Stimulated activated CD4-positive, alpha-beta T cell treated with anti-CD3 and anti-CD28 coated beads, Interleukin-2, amount 100 ng/mL, for 48 hours (primary cell): ENCODE measurements around the gene TRAF3IP3.
A peak's percentile ranks its signal among the peaks of the same experiment; 100 is the strongest.

Experiments used
- DNase-seq, 2 donors: peaks; one replicate each; pipeline ENCODE4 v3.0.0-alpha.2; 2020

TRAF3IP3 gene

GRCh38 chr1:209738270-209738669 is 17.6 kb upstream of the TRAF3IP3 start:
- DNase-seq = no peak

- no peak for DNase-seq
Measured at GRCh38 chr1:209741193-209741592, 14.7 kb upstream of the TRAF3IP3 start.

GRCh38 chr1:209741889-209742288 is 14.0 kb upstream of the TRAF3IP3 start:
- no peak for DNase-seq

GRCh38 chr1:209742409-209743144 is 13.3 kb upstream of the TRAF3IP3 start:
- DNase-seq = no peak

- no peak for DNase-seq
Measured at GRCh38 chr1:209743145-209743482, 12.7 kb upstream of the TRAF3IP3 start.

- DNase-seq = no peak
Measured at GRCh38 chr1:209746451-209747165, 9.2 kb upstream of the TRAF3IP3 start.

- DNase-seq = peak; percentile 89 to 93
Measured at GRCh38 chr1:209747580-209748262, 8.1 kb upstream of the TRAF3IP3 start.

- DNase-seq = no peak
Measured at GRCh38 chr1:209748620-209749019, 7.2 kb upstream of the TRAF3IP3 start.

GRCh38 chr1:209749205-209749604 is 6.6 kb upstream of the TRAF3IP3 start:
- DNase-seq = no peak

GRCh38 chr1:209749670-209750323 is 6.1 kb upstream of the TRAF3IP3 start:
- no peak for DNase-seq

- peak in 1 of 2 donors; percentile 38 for DNase-seq
Measured at GRCh38 chr1:209751627-209752231, 4.1 kb upstream of the TRAF3IP3 start.

GRCh38 chr1:209752890-209753289 is 3.0 kb upstream of the TRAF3IP3 start:
- DNase-seq = no peak

GRCh38 chr1:209755256-209755655 is 597 bp upstream of the TRAF3IP3 start:
- DNase-seq = no peak

GRCh38 chr1:209756615-209757445 is 977 bp downstream of the TRAF3IP3 start:
- DNase-seq = no peak

- no peak for DNase-seq
Measured at GRCh38 chr1:209758400-209758799, 2.5 kb downstream of the TRAF3IP3 start.

GRCh38 chr1:209759829-209760359 is 4.0 kb downstream of the TRAF3IP3 start:
- DNase-seq = no peak

- DNase-seq = no peak
Measured at GRCh38 chr1:209761011-209761635, 5.3 kb downstream of the TRAF3IP3 start.

GRCh38 chr1:209766051-209766450 is 10.2 kb downstream of the TRAF3IP3 start:
- no peak for DNase-seq

- no peak for DNase-seq
Measured at GRCh38 chr1:209767096-209767495, 11.2 kb downstream of the TRAF3IP3 start.

- no peak for DNase-seq
Measured at GRCh38 chr1:209767706-209768105, 11.9 kb downstream of the TRAF3IP3 start.

GRCh38 chr1:209768354-209768774 is 12.5 kb downstream of the TRAF3IP3 start:
- peak; percentile 65 to 71 for DNase-seq
